Skin of body (tissue), 2 donors: ENCODE measurements around the gene IQSEC3. TPM values are rescaled to one million over a fixed set of nuclear protein-coding genes. Genes with fewer than 3 reads are reported as not detected.
"Not testable (repeated sequence)": the region's sequence is repeated elsewhere in the genome, so short reads cannot be mapped to it uniquely, and the experiment has no call there.

ENCODE experiments used
- DNase-seq: peaks from one replicate; lab custom pipeline; 2025; lab: John Stamatoyannopoulos, UW
- total RNA-seq: library from RNA; depleted of rRNA; stranded (reverse); fragments of >200 nt; gene quantifications from one replicate; pipeline ENCODE4 v1.2.3, GENCODE V29; 2014

Gene IQSEC3
- total RNA-seq, 1 donor from 2014 or later = 2.5 TPM

- DNase-seq = no peak
Observed at GRCh38 chr12:212715-213526, 146.4 kb downstream of the IQSEC3 start.

DNA sequence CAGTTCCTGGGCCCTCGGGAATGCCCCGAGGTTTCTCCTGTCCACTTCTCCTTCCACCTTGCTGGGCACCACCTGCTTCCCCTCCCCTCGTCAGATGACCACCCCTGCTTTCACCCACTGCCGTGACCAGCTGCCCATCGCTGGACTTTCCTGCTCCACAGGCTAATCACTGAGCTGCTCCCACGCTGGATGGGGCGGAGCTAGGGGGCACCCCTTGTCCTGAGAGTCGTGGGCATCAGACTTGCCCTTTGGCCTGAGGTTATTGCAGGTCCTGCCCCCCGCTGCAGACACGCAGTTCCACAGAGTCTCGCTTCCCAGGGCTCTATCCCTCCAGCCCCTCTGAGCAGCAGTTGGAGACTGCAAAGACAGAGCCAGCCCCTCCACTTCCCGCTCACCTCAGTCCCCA, 147.0 kb downstream of the IQSEC3 start:
- DNase-seq = no peak

DNA sequence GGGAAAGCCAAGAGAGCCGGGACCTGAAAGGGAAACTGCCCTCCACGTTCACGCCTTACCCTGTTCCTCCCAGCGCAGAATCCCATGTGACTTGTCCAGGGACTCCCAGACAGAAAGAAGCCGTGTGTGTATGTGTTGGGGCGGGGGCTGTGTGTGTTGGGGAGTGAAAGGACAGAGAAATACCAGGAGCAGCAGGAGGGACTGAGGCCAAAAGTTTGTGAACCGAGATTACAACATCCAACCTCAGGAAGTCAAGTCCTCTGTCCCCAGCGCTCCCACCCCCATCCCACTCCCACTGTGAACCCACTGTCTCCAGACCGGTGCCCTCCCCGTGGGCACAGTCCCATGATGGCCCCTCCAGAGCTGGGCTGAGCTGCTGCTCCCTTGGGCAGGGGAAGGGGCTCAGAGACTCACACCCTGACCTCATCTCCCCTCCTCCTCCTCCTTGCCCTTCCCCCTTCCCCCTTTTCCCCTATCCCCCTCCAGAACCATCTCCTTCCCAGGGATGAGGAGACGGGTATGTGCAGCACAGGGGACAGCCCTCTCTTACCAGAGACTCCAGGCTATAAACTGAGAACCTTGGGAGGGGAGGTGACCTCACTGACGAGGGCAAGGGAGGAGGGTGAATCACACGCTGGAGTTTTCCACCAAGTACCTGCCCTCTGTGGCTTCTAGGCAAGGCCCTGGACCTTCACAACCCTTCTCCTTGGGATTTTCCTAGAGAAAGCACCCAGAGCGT, 147.6 kb downstream of the IQSEC3 start, which contains the start of gene SLC6A12:
Gene SLC6A12 (minus strand): TSS at position 155 of the 739 bp plus-strand sequence. CDS start 4,171 bp downstream, outside the sequence.
- no peak for DNase-seq

- no peak for DNase-seq
Observed at GRCh38 chr12:215116-215515, 148.5 kb downstream of the IQSEC3 start.

GRCh38 chr12:217029-217428, 150.5 kb downstream of the IQSEC3 start:
- DNase-seq = not testable (repeated sequence)

DNA sequence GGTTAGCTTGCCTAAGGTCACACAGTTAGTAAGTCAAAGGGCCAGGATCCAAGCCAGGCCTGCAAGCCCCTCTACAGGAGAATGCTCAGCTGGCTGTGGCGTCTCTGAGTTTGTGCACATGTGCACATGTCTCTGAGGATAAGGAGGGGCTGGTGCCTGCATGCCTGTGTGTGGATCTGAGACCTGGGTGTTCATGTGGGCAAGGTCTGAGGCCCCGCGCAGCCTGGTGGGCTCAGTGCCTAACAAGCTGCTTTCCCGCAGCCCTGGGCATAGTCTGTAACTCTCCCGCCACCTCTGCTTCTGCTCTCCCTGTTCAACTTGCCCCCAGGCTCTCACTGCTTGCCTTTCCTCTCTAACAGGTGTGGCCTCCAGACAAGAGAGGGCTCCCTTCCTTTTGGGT, 151.7 kb downstream of the IQSEC3 start:
- DNase-seq = no peak

DNA sequence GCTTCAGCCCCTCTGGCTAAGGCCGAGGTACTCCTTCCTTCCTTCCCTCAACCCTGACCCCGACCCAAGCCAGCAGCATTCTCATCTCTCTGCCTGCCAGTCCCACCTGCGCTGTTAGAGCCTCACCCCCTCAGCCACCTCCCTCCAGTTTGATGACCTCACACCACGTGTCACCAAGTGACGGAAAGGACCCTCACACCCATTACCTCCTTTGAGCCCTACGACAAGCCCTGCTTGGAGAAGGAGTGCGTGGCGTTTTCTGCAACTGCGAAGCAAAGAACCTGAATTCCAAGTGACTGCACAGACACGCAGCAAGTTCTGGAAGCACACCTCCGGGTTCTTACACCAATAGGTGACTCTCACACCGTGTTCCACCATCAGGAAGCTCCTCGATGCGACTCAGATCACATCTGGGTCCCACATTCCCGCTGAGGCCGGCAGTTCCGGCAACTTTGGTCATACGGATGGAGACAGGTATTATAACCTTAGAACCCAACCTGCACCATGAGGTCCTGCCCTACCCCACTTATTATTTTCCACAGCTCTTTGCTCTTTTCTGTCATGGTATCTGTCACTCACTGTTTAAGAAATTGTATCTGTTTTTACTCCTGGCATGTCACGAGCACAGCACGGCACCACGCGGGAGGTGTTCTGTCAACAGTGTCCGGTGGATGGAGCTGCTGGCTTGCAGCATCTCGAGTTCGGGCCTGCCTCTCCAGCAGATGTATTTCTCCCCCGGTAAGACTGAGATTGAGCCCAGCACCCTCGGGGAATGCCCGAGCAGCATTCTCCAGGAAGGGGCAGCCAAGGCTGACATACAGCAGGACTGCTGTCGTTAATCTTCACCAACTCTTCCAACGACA, 152.4 kb downstream of the IQSEC3 start:
- no peak for DNase-seq

GRCh38 chr12:219891-220352, 153.4 kb downstream of the IQSEC3 start:
- no peak for DNase-seq

DNA sequence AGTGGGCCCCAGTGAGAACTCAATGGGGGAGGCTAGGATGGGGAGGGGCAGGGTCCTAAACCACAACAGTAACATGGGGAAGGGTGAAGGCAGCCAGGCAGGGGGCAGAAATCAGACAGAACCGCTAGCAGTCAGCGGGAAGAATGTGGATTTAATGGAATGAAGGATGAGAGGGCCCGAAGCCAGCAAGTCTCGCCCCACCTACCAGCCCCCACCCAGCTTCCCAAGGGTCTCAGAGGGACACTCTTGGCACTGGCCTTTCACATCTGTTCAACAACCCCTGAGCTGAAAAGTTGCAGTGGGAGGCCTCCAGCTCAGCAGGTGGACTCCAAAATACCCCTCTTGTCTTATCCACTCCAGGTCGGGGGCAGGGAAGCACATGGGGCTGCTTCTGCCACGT, 153.9 kb downstream of the IQSEC3 start:
- no peak for DNase-seq

GRCh38 chr12:220946-221550, 154.5 kb downstream of the IQSEC3 start:
- no peak for DNase-seq

GRCh38 chr12:221736-222135, 155.2 kb downstream of the IQSEC3 start:
- DNase-seq = no peak

GRCh38 chr12:223841-224240, 157.3 kb downstream of the IQSEC3 start:
- no peak for DNase-seq

DNA sequence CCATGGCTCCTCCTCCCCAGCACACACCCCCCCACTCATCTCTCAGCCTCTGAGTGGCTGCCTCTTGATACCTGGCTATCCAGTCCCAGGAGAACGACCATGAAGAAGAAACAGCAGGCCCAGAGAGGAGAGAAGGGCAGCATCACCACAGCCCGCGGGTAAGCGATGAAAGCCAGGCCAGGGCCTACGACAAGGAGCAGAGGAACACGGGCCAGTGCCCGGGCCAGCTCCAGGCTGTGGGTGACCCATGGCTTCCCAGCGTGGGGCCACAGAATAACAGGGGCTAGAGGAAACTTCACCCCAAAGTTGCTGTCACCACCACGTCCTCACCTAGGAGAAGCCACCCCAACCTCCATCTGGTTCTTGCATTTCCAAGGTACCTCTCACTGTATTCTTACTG, 157.8 kb downstream of the IQSEC3 start:
- DNase-seq = no peak

GRCh38 chr12:225012-225411, 158.4 kb downstream of the IQSEC3 start:
- no peak for DNase-seq

DNA sequence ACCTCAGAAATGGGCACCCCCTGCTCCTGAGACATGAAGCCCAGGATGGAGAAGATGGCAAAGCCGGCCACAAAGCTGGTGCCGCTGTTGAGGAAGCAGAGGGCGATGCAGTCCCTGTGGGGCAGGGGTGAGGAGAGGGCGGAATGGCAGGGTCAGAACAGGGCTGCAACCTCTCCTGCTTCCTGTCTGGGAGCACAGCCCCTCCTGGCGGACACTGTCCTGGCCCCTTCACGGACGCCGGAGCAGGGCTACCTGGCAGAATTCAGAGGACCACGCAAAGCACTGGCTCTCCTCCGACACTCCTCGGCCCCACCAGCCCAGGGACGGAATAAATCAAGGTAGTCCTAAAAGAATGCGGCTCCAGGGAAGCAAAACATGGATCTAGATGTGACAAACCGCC, 159.8 kb downstream of the IQSEC3 start:
- DNase-seq = no peak

- DNase-seq = no peak
Observed at GRCh38 chr12:227286-227915, 160.8 kb downstream of the IQSEC3 start.
